CD4-positive, alpha-beta T cell treated with Interleukin-12 subunit alpha and Interleukin-12 subunit beta, for 1 hour (primary cell): ENCODE measurements around the gene HEPHL1.
"Not testable (repeated sequence)": the region's sequence is repeated elsewhere in the genome, so short reads cannot be mapped to it uniquely, and the experiment has no call there.

Experiments used
- DNase-seq: peaks from one replicate; pipeline ENCODE4 v3.0.0-alpha.2; 2020

Gene HEPHL1

GRCh38 chr11:94153320-94153719, 132.2 kb downstream of the HEPHL1 start:
- no peak for DNase-seq

DNA sequence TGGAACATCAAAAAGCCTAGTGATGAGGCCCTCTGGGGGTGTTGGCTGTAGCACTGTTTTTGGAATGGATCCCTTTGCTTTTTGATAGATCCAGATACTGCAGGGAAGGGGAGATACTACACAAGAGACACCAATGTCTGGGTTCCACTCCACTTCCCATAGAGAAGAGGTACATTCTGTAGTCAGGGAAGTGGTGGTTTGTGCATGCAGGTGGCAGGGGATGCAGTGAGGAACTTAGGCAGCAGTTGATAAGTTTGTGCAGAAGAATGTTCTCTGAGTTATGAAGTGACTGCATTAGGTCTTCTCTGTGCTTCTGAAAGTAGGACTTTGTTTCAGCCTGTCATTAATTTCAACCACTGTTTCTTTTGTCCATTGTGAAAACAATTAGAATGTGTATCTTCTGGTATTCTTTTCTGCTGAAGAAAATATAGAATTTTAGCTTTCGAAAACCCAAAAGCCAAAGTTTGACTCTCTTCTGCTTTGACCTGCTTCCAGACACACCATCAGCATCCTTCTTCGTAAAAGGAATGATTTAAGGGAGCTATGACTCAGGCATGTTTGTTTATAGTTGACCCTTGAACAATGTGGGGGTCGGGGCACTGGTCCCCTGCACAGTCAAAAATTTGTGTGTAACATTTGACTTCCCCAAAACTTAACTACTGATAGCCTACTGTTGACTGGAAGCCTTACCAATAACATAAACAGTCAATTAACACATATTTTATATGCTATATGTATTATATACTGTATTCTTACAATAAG, 133.1 kb downstream of the HEPHL1 start:
- no peak for DNase-seq

- DNase-seq: not testable (repeated sequence)
Observed at GRCh38 chr11:94157339-94157738, 136.2 kb downstream of the HEPHL1 start.
